Measurements from ENCODE around the gene IZUMO1. TPM values are rescaled to one million over a fixed set of nuclear protein-coding genes. Genes with fewer than 3 reads are reported as not detected.
"Not testable (repeated sequence)": the region's sequence is repeated elsewhere in the genome, so short reads cannot be mapped to it uniquely, and the experiment has no call there.

Gene IZUMO1
- total RNA-seq, 1 experiment from 2014 or later = not detected

DNA sequence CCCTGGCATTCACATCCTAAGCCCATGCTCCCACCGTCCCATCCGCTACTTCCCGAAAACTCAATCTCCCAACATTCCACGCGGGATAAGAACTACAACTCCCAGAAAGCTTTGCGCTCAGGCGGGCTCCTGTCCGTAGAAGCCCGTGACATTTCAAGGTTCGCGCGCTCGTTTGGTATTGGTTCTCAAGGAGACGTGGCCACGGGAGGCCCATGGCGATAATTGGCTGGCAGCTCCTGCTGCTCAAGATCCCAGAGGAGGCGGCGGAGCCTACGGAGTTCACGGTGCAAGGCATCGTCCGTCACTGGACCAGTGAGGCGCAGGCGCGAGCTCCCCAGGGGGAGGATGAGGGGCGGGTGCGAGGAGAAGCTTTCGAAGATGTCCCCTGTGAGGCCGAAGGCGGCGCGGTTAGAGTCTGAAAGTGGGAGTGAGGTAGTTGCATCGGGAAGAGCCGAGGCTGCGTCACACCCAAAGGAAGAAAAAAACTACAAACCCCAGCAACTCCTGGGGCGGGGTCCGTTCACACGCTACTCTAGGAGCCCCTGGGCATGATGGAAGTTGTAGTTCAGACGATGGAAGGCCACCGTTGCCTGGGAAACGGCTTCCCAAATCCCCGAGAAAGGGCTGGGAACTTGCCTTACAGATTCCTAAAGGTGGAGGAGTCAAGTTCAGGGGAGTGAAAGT lies 26.0 kb downstream of the IZUMO1 start:
- DNase-seq (ENCODE audit: low read depth, low spot score) = peak; percentile 17
- in situ Hi-C loops (cut with HindIII; ENCODE audit: low pct_unique_long_range_greater_than_20kb, low sequenced_read_pairs) = no loop called here

DNA sequence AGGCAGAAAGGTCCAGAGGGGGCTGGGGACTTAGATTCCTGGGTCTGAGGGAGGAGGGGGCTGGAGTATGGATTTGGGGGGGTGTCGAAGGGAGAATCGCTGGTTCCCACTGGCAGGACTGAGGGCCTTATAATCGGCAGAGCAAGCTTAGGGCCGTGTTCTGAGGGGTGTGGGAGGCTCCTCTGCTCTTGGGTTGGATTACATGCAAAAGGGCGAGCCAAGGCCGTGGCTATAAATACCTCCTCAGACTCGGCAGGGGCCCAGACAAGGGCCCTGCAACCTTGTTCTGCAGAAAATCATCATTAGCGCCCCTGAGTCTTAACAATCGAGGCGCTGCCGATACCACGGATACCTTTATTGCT lies 26.5 kb downstream of the IZUMO1 start:
- DNase-seq (ENCODE audit: low read depth, low spot score) = no peak
- in situ Hi-C loops (cut with HindIII; ENCODE audit: low pct_unique_long_range_greater_than_20kb, low sequenced_read_pairs) = no loop called here

- DNase-seq (ENCODE audit: low read depth, low spot score) = no peak
- in situ Hi-C loops (cut with HindIII; ENCODE audit: low pct_unique_long_range_greater_than_20kb, low sequenced_read_pairs) = no loop called here
These were observed 27.2 kb downstream of the IZUMO1 start, which contains the start of gene MAMSTR for GRCh38 chr19:48719263-48720171. MAMSTR (minus strand) TSS chr19:48719725; CDS start chr19:48719031, 694 bp downstream.

DNA sequence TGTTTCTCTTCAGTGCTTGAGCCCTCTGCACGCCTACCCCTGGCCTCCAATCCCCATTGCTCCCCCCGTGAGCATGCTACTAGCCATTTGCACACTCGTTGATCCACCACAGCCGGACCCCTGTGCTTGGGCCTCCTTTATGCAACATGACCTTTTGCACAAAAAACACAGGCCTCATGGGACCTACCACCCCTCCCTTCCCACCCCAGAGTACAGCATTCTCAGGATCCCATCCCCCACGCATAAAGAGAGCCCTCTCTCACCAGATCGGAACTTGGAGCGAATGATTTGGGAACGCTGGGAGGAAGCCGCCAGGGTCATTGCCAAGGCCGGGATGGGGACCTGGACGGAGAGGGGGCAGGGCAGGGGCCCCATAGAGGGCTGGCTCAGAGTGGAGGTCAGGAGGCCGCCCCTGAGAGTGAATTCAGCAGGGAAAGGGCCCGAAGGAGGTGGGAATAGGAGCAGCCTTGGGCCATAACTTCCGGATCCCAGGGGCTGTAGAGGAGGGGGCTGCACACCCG lies 27.9 kb downstream of the IZUMO1 start:
- no peak for DNase-seq (ENCODE audit: low read depth, low spot score)
- in situ Hi-C loops (cut with HindIII; ENCODE audit: low pct_unique_long_range_greater_than_20kb, low sequenced_read_pairs) = no loop called here

DNA sequence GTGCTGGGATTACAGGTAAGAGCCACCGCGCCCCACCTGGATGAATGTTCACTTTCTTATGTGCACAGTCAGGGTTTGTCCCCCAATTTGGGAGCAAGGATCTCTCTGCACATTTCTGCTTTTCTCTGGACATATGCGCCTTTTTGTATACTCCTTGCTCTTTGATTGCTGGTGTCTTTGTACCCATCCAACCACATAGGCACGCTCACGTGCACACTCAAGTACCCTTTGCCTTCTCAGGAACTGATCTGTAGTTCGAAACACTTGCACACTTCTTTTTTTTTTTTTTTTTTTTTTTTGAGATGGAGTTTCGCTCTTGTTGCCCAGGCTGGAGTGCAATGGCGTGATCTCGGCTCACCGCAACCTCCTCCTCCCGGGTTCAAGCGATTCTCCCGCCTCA lies 28.6 kb downstream of the IZUMO1 start:
- in situ Hi-C loops (cut with HindIII; ENCODE audit: low pct_unique_long_range_greater_than_20kb, low sequenced_read_pairs); DNase-seq (ENCODE audit: low read depth, low spot score): not testable (repeated sequence)

DNA sequence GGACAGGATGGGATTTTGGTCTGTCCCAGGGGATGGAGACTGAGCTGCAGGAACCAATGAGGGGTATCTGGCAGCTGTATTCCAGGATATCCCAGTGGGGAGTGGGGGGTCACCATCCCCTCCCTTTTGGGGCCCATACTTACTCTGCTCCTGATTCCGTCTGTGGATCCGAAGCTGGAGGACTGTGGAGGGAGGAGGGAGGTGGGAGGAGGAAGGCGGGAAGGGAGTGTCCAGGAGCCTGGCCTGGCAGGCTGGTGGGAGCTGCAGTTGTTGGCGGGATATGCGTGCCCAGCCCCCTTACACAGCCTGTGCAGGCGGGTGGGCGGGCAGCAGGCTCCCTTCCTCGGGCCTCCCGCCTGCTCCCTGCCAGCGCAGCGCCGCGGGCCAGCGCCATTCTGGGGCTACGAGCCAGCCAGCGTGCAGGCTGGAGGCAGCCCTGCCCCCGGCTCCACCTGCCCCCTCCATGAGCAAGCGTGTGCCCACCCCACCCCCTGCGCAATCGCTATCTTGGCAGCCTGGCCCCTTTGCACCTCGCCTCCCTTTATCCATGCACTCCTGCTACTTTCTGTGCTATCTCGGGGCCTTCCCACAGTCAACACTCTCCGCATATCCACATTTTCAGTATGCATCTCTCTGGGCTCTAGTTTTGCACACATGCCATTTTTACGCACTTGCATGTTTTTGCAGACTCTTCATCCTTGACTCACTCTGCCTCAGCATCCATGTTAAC lies 30.0 kb downstream of the IZUMO1 start:
- in situ Hi-C loops (cut with HindIII; ENCODE audit: low pct_unique_long_range_greater_than_20kb, low sequenced_read_pairs) = no loop called here
- DNase-seq (ENCODE audit: low read depth, low spot score) = no peak

DNA sequence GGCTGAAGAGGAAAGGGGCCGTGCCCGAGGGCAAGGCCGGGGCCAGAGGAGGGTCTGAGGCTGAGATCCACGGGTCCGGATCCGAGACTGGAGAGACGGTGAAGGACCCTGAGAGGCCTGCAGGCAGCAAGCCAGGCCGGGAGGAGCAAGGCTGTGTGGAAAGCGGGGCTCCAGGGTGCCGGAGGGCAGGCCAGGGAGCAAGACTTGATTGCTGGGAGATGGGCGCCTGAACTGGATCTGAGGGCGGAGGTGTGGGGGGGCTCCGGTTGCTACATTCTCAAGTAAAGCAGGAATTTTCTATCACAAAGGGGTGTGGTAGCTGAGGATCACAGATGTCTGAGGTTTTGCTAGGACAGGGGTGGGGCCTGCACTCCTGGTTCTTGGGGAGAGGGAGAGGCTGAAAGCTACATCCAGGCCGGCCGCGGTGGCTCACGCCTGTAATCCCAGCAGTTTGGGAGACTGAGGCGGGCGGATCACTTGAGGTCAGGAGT lies 31.0 kb downstream of the IZUMO1 start:
- DNase-seq (ENCODE audit: low read depth, low spot score) = no peak
- in situ Hi-C loops (cut with HindIII; ENCODE audit: low pct_unique_long_range_greater_than_20kb, low sequenced_read_pairs) = no loop called here

DNA sequence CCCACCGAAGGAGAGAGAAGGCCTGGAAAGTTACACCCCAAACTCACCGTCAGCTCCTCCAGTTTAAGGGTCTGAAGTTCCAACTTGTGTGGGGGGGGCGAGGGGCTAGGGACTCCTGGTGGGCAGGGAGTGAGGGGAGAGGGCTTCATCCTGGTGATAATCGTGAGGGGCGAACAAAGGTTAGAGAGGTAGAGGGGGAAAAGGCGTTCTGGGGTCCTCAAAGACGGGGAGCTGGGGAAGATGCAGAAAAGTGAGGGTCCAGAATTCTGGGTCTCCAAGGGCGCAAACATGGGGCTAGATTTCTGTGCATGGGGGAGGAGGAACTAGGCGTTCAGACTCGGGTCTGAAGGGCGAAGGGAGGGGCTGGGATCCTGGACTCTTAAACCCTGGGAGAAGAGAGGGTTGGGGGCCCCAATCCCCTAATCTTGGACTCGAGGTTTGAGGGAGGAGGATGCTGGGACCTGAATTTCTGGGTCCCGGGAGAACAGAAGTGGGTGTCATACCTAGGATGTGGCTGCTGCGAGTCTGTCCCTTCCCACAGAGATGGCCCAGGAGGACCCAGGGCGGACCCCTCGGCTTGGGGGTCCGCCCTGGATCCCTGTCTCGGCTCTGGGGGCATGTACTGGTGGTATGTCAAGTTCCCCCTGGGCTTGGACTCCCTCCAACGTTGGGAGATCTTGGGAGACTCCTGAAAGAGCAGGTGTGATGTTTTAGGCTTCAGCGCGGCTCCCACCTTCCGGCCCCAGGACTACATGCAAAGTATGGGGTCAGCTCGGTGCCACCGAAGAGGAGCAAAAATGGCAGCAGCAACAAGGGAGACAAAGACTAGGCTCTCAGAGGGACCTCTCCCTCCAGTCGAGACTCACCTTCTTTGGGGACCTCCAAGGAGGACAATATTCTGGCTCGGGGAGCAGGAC lies 31.7 kb downstream of the IZUMO1 start:
- no peak for DNase-seq (ENCODE audit: low read depth, low spot score)
- in situ Hi-C loops (cut with HindIII; ENCODE audit: low pct_unique_long_range_greater_than_20kb, low sequenced_read_pairs) = no loop called here

- DNase-seq (ENCODE audit: low read depth, low spot score) = peak; percentile 99
- in situ Hi-C loops (cut with HindIII; ENCODE audit: low pct_unique_long_range_greater_than_20kb, low sequenced_read_pairs) = no loop called here
These were observed 32.6 kb downstream of the IZUMO1 start for GRCh38 chr19:48713864-48714755.

- DNase-seq (ENCODE audit: low read depth, low spot score) = peak; percentile 47
- in situ Hi-C loops (cut with HindIII; ENCODE audit: low pct_unique_long_range_greater_than_20kb, low sequenced_read_pairs) = no loop called here
These were observed 33.5 kb downstream of the IZUMO1 start for GRCh38 chr19:48713041-48713863.

DNA sequence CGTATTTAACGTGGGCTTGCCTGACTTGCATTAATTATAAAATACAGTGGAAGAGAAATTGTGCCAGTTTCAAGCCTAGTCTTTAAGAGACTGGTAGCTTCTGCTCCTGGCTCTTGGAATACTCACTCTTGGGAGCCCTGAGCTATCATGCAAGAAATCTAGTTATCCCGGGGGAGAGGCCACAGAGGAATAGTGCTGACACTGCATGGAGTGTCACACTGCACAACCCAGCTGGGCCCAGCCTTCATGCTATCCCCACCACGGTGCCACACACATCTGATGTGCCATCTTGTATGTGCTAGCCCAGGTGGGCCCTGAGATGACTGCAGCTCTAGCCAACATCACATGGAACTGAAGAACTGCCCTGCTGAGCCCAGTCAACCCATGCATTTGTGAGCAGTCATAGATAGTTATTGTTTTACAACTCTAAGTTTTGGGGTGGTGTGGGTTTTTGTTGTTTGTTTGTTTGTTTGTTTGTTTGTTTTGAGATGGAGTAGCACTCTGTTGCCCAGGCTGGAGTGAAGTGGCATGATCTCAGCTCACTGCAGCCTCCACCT lies 35.5 kb downstream of the IZUMO1 start:
- in situ Hi-C loops (cut with HindIII; ENCODE audit: low pct_unique_long_range_greater_than_20kb, low sequenced_read_pairs) = no loop called here
- no peak for DNase-seq (ENCODE audit: low read depth, low spot score)

DNA sequence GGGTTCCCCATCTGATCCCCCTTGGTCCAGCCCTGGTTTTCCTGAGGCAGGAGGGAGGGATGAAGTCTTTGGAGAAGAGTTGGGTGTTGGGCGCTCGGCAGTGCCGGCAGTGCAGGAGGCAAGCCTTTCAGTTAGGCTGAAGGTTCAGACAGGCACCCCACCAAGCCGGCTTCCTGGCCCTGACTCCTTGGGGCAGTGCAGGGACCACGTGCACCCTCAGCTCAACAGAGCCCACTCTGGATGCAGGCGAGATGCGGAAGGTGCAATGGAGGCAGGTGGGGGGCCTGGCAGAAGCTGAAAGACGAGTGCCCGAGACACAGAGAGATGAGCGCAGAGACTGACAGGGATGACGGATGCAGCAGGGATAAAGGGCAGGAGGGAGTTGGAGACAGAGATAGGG lies 38.2 kb downstream of the IZUMO1 start:
- no peak for DNase-seq (ENCODE audit: low read depth, low spot score)

DNA sequence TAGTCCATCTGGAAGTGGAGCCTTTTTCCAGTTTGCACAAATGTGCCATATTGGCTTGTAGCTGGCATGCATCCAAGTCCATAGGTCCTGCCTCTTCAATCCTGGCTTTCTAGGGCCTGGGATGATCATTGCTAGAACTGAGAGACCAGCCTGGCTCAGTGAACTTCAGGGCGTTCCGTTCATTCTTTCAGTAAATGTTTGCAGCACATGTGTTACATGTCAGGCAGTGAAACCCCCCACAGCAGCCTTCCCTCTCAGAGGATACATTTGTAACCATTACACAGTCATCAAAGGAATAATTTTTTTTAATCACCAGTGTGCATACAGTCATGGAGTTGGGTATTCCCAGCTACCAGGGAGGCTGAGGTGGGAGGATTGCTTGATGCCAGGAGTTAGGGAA lies 41.3 kb downstream of the IZUMO1 start:
- no peak for DNase-seq (ENCODE audit: low read depth, low spot score)
- in situ Hi-C loops (cut with HindIII; ENCODE audit: low pct_unique_long_range_greater_than_20kb, low sequenced_read_pairs) = no loop called here

More for the DNA sequence above, 38.2 kb downstream of the IZUMO1 start:
- in situ Hi-C loops (cut with HindIII; ENCODE audit: low pct_unique_long_range_greater_than_20kb, low sequenced_read_pairs) = no loop called here

GRCh38 chr19:48703316-48703715 lies 43.4 kb downstream of the IZUMO1 start:
- in situ Hi-C loops (cut with HindIII; ENCODE audit: low pct_unique_long_range_greater_than_20kb, low sequenced_read_pairs) = no loop called here
- no peak for DNase-seq (ENCODE audit: low read depth, low spot score)

- in situ Hi-C loops (cut with HindIII; ENCODE audit: low pct_unique_long_range_greater_than_20kb, low sequenced_read_pairs) = no loop called here
- no peak for DNase-seq (ENCODE audit: low read depth, low spot score)
These were observed 44.0 kb downstream of the IZUMO1 start for GRCh38 chr19:48702701-48703100.

All from SK-MEL-5 (cell line).